Trophoblast cell (in vitro differentiated cells and primary cell): ENCODE data around the gene ZNF574.

ENCODE experiments used
- DNase-seq, 2 donors: peaks; one replicate each; pipeline ENCODE4 v3.0.0-alpha.2; 2016
- H2AFZ ChIP-seq: 2 replicates; pipeline ENCODE4 v1.6.1; 2013; ENCODE audit warnings: low read length, moderate library complexity, mild to moderate bottlenecking; ENCODE audit not compliant: insufficient read depth, poor library complexity
- H2AK5ac ChIP-seq: 2 replicates; pipeline ENCODE4 v1.6.1; 2013; ENCODE audit warnings: mild to moderate bottlenecking, low read length
- H2BK120ac ChIP-seq: 2 replicates; pipeline ENCODE4 v1.6.1; 2013; ENCODE audit warnings: low read length, mild to moderate bottlenecking, moderate library complexity; ENCODE audit not compliant: insufficient read depth, poor library complexity
- H2BK12ac ChIP-seq: 2 replicates; pipeline ENCODE4 v1.6.1; 2013; ENCODE audit warnings: mild to moderate bottlenecking, low read length, moderate library complexity
- H2BK5ac ChIP-seq: 2 replicates; pipeline ENCODE4 v1.6.1; 2013; ENCODE audit warnings: low read length, low read depth, moderate library complexity, mild to moderate bottlenecking; ENCODE audit not compliant: poor library complexity
- H3K14ac ChIP-seq: 2 replicates; pipeline ENCODE4 v1.6.1; 2013; ENCODE audit warnings: mild to moderate bottlenecking, low read length
- H3K18ac ChIP-seq: 2 replicates; pipeline ENCODE4 v1.6.1; 2013; ENCODE audit warnings: mild to moderate bottlenecking, low read length
- H3K23ac ChIP-seq: 2 replicates; pipeline ENCODE4 v1.6.1; 2013; ENCODE audit warnings: low read length
- H3K27ac ChIP-seq: 2 replicates; pipeline ENCODE4 v1.5.1; 2013; ENCODE audit warnings: low read depth, mild to moderate bottlenecking, inconsistent platforms, low read length, moderate library complexity
- H3K27me3 ChIP-seq: 2 replicates; pipeline ENCODE4 v1.6.1; 2013; ENCODE audit warnings: inconsistent platforms, mild to moderate bottlenecking, low read length, moderate library complexity; ENCODE audit not compliant: insufficient read depth
- H3K36me3 ChIP-seq, 2 experiments: 1 replicate in 1 of 2; 2 replicates in 1 of 2; pipeline ENCODE4 v1.6.1; 2013; ENCODE audit warnings: low read length in 2 of 2, mild to moderate bottlenecking in 2 of 2, moderate library complexity in 1 of 2; ENCODE audit not compliant: insufficient read depth in 2 of 2, control insufficient read depth in 1 of 2
- H3K4ac ChIP-seq: 2 replicates; pipeline ENCODE4 v1.6.1; 2013; ENCODE audit warnings: low read depth, mild to moderate bottlenecking, low read length, moderate library complexity
- H3K4me1 ChIP-seq, 2 experiments: 1 replicate in 1 of 2; 2 replicates in 1 of 2; pipeline ENCODE4 v1.6.1; 2013; ENCODE audit warnings: low read length in 2 of 2, mild to moderate bottlenecking in 2 of 2, moderate library complexity in 1 of 2; ENCODE audit not compliant: insufficient read depth in 2 of 2, control insufficient read depth in 1 of 2
- H3K4me2 ChIP-seq: 2 replicates; pipeline ENCODE4 v1.6.1; 2013; ENCODE audit warnings: inconsistent platforms, mild to moderate bottlenecking, low read length, moderate library complexity
- H3K4me3 ChIP-seq: 2 replicates; pipeline ENCODE4 v1.5.1; 2013; ENCODE audit warnings: mild to moderate bottlenecking, low read depth, low read length, inconsistent platforms
- H3K79me1 ChIP-seq: one replicate; pipeline ENCODE4 v1.6.1; 2013; ENCODE audit warnings: low read length
- H3K79me2 ChIP-seq: 2 replicates; pipeline ENCODE4 v1.6.1; 2013; ENCODE audit warnings: low read length, mild to moderate bottlenecking; ENCODE audit not compliant: control insufficient read depth, insufficient read depth, poor library complexity
- H3K9ac ChIP-seq: 2 replicates; pipeline ENCODE4 v1.6.1; 2013; ENCODE audit warnings: mild to moderate bottlenecking, low read length
- H3K9me3 ChIP-seq: 2 replicates; pipeline ENCODE4 v1.6.1; 2013; ENCODE audit warnings: low read depth, mild to moderate bottlenecking, control low read depth, inconsistent platforms, low read length; ENCODE audit not compliant: insufficient read depth
- H4K12ac ChIP-seq: 2 replicates; pipeline ENCODE4 v1.6.1; 2013; ENCODE audit warnings: low read depth, mild to moderate bottlenecking, low read length, moderate library complexity
- H4K8ac ChIP-seq: 2 replicates; pipeline ENCODE4 v1.6.1; 2013; ENCODE audit warnings: low read depth, mild to moderate bottlenecking, low read length, moderate library complexity
- H4K91ac ChIP-seq: one replicate; pipeline ENCODE4 v1.6.1; 2013; ENCODE audit warnings: low read depth, mild to moderate bottlenecking, low read length, moderate library complexity
- WGBS: extraction: QIAGEN DNeasy Blood & Tissue Kit; methylation state at CpG from one replicate; pipeline ENCODE4 v1.1.7; 2013; ENCODE audit warnings: missing lambda C conversion rate; ENCODE audit not compliant: insufficient read length, insufficient coverage; ENCODE audit errors: extremely low coverage; 5-methylcytosine and 5-hydroxymethylcytosine counted together

The ZNF574 gene

GRCh38 chr19:42095142-42095813 is 19.3 kb downstream of the ZNF574 start:
- Histone ChIP-seq H3K79me1 (no peaks in the 10 kb centered on the region), H3K4me1 (peaks cover 0 to 2% of the 10 kb centered on the region in 2 experiments), H4K91ac (no peak overlapping the region), H3K27ac (no peak overlapping the region), H3K9ac (no peak overlapping the region), H2BK120ac (no peak overlapping the region), H3K18ac (no peak overlapping the region), H3K23ac (no peak overlapping the region), H3K14ac (no peak overlapping the region), H4K8ac (no peak overlapping the region), H2BK5ac (no peak overlapping the region), H2BK12ac (no peak overlapping the region), H3K4ac (no peak overlapping the region), H2AFZ (no peak overlapping the region), H4K12ac (no peak overlapping the region), H3K79me2 (no peaks in the 10 kb centered on the region), H3K9me3 (peaks cover 3% of the 10 kb centered on the region), H2AK5ac (no peak overlapping the region), H3K36me3 (no peaks in the 10 kb centered on the region), H3K27me3 (no peaks in the 10 kb centered on the region), H3K4me2 (no peak overlapping the region), H3K4me3 (no peak overlapping the region)
- no peak for DNase-seq
- no CpG with 5 or more reads among the region's 36 CpGs for WGBS

GRCh38 chr19:42095814-42096230 is 19.9 kb downstream of the ZNF574 start:
- Histone ChIP-seq H3K18ac (no peak overlapping the region), H2BK120ac (no peak overlapping the region), H4K12ac (no peak overlapping the region), H3K79me1 (no peaks in the 10 kb centered on the region), H2BK12ac (no peak overlapping the region), H3K9me3 (peaks cover 3% of the 10 kb centered on the region), H4K8ac (no peak overlapping the region), H3K4ac (no peak overlapping the region), H3K4me3 (no peak overlapping the region), H3K4me2 (no peak overlapping the region), H4K91ac (no peak overlapping the region), H2AK5ac (no peak overlapping the region), H3K14ac (no peak overlapping the region), H3K4me1 (peaks cover 0 to 2% of the 10 kb centered on the region in 2 experiments), H3K27ac (no peak overlapping the region), H3K36me3 (no peaks in the 10 kb centered on the region), H3K79me2 (no peaks in the 10 kb centered on the region), H2BK5ac (no peak overlapping the region), H3K23ac (no peak overlapping the region), H3K27me3 (no peaks in the 10 kb centered on the region), H3K9ac (no peak overlapping the region), H2AFZ (no peak overlapping the region)
- no peak for DNase-seq
- WGBS = no CpG with 5 or more reads among the region's 28 CpGs

- Histone ChIP-seq H2AFZ (no peak overlapping the region), H3K27me3 (no peaks in the 10 kb centered on the region), H4K12ac (no peak overlapping the region), H3K4me2 (no peak overlapping the region), H4K91ac (no peak overlapping the region), H3K4me3 (no peak overlapping the region), H2BK5ac (no peak overlapping the region), H3K4me1 (peaks cover 0 to 2% of the 10 kb centered on the region in 2 experiments), H3K9me3 (peaks cover 3% of the 10 kb centered on the region), H4K8ac (no peak overlapping the region), H3K23ac (no peak overlapping the region), H3K79me2 (no peaks in the 10 kb centered on the region), H3K27ac (no peak overlapping the region), H2BK120ac (no peak overlapping the region), H3K4ac (no peak overlapping the region), H3K18ac (no peak overlapping the region), H3K9ac (no peak overlapping the region), H3K79me1 (no peaks in the 10 kb centered on the region), H2BK12ac (no peak overlapping the region), H3K36me3 (no peaks in the 10 kb centered on the region), H3K14ac (no peak overlapping the region), H2AK5ac (no peak overlapping the region)
- no peak for DNase-seq
- no CpG with 5 or more reads among the region's 15 CpGs for WGBS
Measured at GRCh38 chr19:42096255-42096837, 20.4 kb downstream of the ZNF574 start.

- DNase-seq = peak; percentile 79 to 89
Measured at GRCh38 chr19:42097461-42097860, 21.5 kb downstream of the ZNF574 start.

More at GRCh38 chr19:42097461-42097860, 21.5 kb downstream of the ZNF574 start:
- Histone ChIP-seq H2BK12ac (no peak overlapping the region), H2BK5ac (no peak overlapping the region), H3K27me3 (no peaks in the 10 kb centered on the region), H3K4ac (no peak overlapping the region), H3K79me2 (no peaks in the 10 kb centered on the region), H3K36me3 (no peaks in the 10 kb centered on the region), H4K12ac (no peak overlapping the region), H2AK5ac (no peak overlapping the region), H3K18ac (no peak overlapping the region), H3K14ac (no peak overlapping the region), H3K4me1 (peaks cover 0 to 2% of the 10 kb centered on the region in 2 experiments), H3K79me1 (no peaks in the 10 kb centered on the region), H2AFZ (no peak overlapping the region), H4K91ac (no peak overlapping the region), H3K9me3 (peaks cover 3% of the 10 kb centered on the region), H4K8ac (no peak overlapping the region), H3K4me2 (no peak overlapping the region), H2BK120ac (no peak overlapping the region), H3K23ac (no peak overlapping the region), H3K27ac (no peak overlapping the region), H3K9ac (no peak overlapping the region), H3K4me3 (no peak overlapping the region)
- whole genome bisulfite sequencing = no CpG with 5 or more reads among the region's 5 CpGs
